Measurements from ENCODE around the gene OTUD7B. TPM values are rescaled to one million over a fixed set of nuclear protein-coding genes. Genes with fewer than 3 reads are reported as not detected.
"Not testable (repeated sequence)": the region's sequence is repeated elsewhere in the genome, so short reads cannot be mapped to it uniquely, and the experiment has no call there.

OTUD7B gene
- total and polyA plus RNA-seq, 10 of the 15 experiments (the other 5 are each of a cell fraction or from before 2014, with no cell fraction given): 1.7 to 24.9 (median 6.6) TPM

DNA sequence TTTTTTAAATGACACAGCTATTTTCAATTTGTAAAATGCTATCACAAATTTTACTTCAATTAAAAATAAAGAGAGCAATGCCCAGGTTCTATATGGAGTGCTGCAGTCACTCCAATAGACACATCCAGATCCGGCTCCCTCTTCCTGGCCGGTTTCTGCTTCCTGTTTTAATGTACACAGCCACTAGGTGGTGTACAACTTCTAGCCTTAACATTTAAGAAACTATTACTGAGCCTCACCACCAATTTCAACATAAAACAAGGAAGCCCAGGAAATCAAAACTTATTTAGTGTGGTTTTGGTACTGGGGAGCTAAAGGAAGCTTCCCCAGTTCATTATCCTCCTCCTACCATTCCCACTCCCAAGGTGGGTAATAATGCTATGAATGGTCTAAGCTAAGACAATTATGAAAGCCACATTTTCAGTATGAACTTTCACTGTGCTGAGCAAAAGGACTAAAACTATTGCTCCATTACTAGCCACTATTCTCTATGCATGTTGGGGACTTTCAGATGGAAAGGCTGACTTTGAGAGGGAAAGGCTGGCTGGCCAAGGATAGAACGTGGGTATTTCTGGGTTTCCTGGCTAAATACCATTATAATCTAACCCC lies 48.4 kb downstream of the OTUD7B start (continued):
- TF ChIP-seq, protein P1, sequence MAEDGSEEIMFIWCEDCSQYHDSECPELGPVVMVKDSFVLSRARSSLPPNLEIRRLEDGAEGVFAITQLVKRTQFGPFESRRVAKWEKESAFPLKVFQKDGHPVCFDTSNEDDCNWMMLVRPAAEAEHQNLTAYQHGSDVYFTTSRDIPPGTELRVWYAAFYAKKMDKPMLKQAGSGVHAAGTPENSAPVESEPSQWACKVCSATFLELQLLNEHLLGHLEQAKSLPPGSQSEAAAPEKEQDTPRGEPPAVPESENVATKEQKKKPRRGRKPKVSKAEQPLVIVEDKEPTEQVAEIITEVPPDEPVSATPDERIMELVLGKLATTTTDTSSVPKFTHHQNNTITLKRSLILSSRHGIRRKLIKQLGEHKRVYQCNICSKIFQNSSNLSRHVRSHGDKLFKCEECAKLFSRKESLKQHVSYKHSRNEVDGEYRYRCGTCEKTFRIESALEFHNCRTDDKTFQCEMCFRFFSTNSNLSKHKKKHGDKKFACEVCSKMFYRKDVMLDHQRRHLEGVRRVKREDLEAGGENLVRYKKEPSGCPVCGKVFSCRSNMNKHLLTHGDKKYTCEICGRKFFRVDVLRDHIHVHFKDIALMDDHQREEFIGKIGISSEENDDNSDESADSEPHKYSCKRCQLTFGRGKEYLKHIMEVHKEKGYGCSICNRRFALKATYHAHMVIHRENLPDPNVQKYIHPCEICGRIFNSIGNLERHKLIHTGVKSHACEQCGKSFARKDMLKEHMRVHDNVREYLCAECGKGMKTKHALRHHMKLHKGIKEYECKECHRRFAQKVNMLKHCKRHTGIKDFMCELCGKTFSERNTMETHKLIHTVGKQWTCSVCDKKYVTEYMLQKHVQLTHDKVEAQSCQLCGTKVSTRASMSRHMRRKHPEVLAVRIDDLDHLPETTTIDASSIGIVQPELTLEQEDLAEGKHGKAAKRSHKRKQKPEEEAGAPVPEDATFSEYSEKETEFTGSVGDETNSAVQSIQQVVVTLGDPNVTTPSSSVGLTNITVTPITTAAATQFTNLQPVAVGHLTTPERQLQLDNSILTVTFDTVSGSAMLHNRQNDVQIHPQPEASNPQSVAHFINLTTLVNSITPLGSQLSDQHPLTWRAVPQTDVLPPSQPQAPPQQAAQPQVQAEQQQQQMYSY (CRISPR knock-in tag; IDR thresholded peaks at IDR 0.05): no peak
- TF ChIP-seq YY1 (IDR thresholded peaks at IDR 0.05; ENCODE audit: low read depth, low read length) (0 out of 2 replicates have a peak, but pooled peaks have one; percentile 17), NBN (IDR thresholded peaks at IDR 0.05) (no peak), IKZF1 (conservative IDR thresholded peaks at IDR 0.05) (peak; percentile 38; the same call in 1 of the 2 replicates), MYB (IDR thresholded peaks at IDR 0.05; ENCODE audit: borderline replicate concordance, low read depth, low read length) (no peak), SMARCA5 (IDR thresholded peaks at IDR 0.05) (no peak), ZNF24 (IDR thresholded peaks at IDR 0.05) (no peak), GABPA (IDR thresholded peaks at IDR 0.05; ENCODE audit: low read depth) (0 out of 2 replicates have a peak, but pooled peaks have one; percentile 32), RAD51 (IDR thresholded peaks at IDR 0.05) (no peak), TCF7 (IDR thresholded peaks at IDR 0.05; ENCODE audit: borderline replicate concordance) (no peak)
- TF ChIP-seq, protein P2, sequence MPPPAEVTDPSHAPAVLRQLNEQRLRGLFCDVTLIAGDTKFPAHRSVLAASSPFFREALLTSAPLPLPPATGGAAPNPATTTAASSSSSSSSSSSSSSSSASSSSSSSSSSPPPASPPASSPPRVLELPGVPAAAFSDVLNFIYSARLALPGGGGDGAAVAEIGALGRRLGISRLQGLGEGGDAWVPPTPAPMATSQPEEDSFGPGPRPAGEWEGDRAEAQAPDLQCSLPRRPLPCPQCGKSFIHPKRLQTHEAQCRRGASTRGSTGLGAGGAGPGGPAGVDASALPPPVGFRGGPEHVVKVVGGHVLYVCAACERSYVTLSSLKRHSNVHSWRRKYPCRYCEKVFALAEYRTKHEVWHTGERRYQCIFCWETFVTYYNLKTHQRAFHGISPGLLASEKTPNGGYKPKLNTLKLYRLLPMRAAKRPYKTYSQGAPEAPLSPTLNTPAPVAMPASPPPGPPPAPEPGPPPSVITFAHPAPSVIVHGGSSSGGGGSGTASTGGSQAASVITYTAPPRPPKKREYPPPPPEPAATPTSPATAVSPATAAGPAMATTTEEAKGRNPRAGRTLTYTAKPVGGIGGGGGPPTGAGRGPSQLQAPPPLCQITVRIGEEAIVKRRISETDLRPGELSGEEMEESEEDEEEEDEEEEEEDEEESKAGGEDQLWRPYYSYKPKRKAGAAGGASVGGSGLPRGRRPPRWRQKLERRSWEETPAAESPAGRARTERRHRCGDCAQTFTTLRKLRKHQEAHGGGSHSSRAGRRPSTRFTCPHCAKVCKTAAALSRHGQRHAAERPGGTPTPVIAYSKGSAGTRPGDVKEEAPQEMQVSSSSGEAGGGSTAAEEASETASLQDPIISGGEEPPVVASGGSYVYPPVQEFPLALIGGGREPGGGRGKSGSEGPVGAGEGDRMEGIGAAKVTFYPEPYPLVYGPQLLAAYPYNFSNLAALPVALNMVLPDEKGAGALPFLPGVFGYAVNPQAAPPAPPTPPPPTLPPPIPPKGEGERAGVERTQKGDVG (CRISPR knock-in tag; IDR thresholded peaks at IDR 0.05): no peak

DNA sequence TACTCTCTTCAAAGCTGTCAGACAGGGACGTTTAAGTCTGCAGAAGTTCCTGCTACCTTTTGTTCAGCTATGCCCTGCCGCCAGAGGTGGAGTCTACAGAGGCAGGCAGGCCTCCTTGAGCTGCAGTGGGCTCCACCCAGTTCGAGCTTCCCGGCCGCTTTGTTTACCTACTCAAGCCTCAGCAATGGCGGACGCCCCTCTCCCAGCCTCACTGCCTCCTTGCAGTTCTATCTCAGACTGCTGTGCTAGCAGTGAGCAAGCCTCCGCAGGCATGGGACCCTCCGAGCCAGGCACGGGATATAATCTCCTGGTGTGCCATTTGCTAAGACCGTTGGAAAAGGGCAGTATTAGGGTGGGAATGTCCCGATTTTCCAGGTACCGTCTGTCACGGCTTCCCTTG lies 53.0 kb downstream of the OTUD7B start:
- H4K20me1 ChIP-seq (ENCODE audit: control insufficient read depth, insufficient read depth); intact Hi-C loops (cut with micrococcal nuclease; ENCODE audit: unreplicated experiment); H3K79me2 ChIP-seq (ENCODE audit: control insufficient read depth, insufficient read depth, low read length); H3K9ac ChIP-seq (ENCODE audit: control insufficient read depth, insufficient read depth, low read length); H3K27ac ChIP-seq (ENCODE audit: control insufficient read depth, insufficient read depth); FAIRE-seq; BruUV-seq (replicated peaks); H2AFZ ChIP-seq (ENCODE audit: control insufficient read depth, low read depth, low read length); DNase-seq (ENCODE audit: low read depth, low spot score); ATAC-seq; in situ Hi-C loops (cut with MboI); POLR2A ChIA-PET; H3K4me2 ChIP-seq (ENCODE audit: control insufficient read depth, insufficient read depth); H3K4me3 ChIP-seq; H3K9me3 ChIP-seq (replicated peaks; ENCODE audit: control insufficient read depth, insufficient read depth, low read length); H3K27me3 ChIP-seq (replicated peaks in 1 of 2; ENCODE audit: control insufficient read depth in 2 of 2, insufficient read depth in 2 of 2, low read length in 1 of 2); SMC1A ChIA-PET (ENCODE audit: uncharacterized antibody, unreplicated experiment); H3K4me1 ChIP-seq (ENCODE audit: control insufficient read depth, insufficient read depth, low read length); RAD21 ChIA-PET (ENCODE audit: unreplicated experiment); H3K36me3 ChIP-seq (ENCODE audit: control insufficient read depth in 2 of 2, insufficient read depth in 2 of 2, low read length in 1 of 2): not testable (repeated sequence)
- CTCF ChIA-PET: interaction anchor here (0.6 kb wide), 1 partner anchor 52 kb away, joined by 4 read pairs; no protein-coding TSS in a partner anchor
- WGBS (ENCODE audit: insufficient coverage, insufficient replicate concordance, low lambda C conversion rate, missing lambda C conversion rate): 85% methylated on average over 14 of the region's 14 CpGs
